NOMO-1 treated with DMSO at 0.1 percent for 48 hours (cell line): ENCODE data around the gene PRKN.
"Not testable (repeated sequence)": the region's sequence is repeated elsewhere in the genome, so short reads cannot be mapped to it uniquely, and the experiment has no call there.

Experiments
- DNase-seq: peaks from one replicate; lab custom pipeline; 2025; ENCODE audit not compliant: unreplicated experiment; lab: John Stamatoyannopoulos, UW

Gene PRKN

GRCh38 chr6:162679681-162680080, 47.9 kb downstream of the PRKN start:
- no peak for DNase-seq

GRCh38 chr6:162678896-162679295, 48.7 kb downstream of the PRKN start:
- DNase-seq = not testable (repeated sequence)

GRCh38 chr6:162675503-162675902, 52.1 kb downstream of the PRKN start:
- no peak for DNase-seq

- no peak for DNase-seq
Measured at GRCh38 chr6:162674452-162674851, 53.1 kb downstream of the PRKN start.

- no peak for DNase-seq
Measured at GRCh38 chr6:162671580-162672165, 55.9 kb downstream of the PRKN start.

GRCh38 chr6:162670345-162670744, 57.2 kb downstream of the PRKN start:
- no peak for DNase-seq

GRCh38 chr6:162666246-162666645, 61.3 kb downstream of the PRKN start:
- DNase-seq = no peak

GRCh38 chr6:162653808-162654207, 73.8 kb downstream of the PRKN start:
- DNase-seq = no peak

GRCh38 chr6:162651505-162651904, 76.1 kb downstream of the PRKN start:
- no peak for DNase-seq

GRCh38 chr6:162649271-162649670, 78.3 kb downstream of the PRKN start:
- no peak for DNase-seq

- DNase-seq = no peak
Measured at GRCh38 chr6:162644153-162644552, 83.4 kb downstream of the PRKN start.

GRCh38 chr6:162640756-162641155, 86.8 kb downstream of the PRKN start:
- no peak for DNase-seq

GRCh38 chr6:162639951-162640350, 87.6 kb downstream of the PRKN start:
- DNase-seq = no peak

GRCh38 chr6:162638931-162639574, 88.5 kb downstream of the PRKN start:
- DNase-seq = no peak

GRCh38 chr6:162637317-162637716, 90.2 kb downstream of the PRKN start:
- no peak for DNase-seq

- no peak for DNase-seq
Measured at GRCh38 chr6:162636167-162636566, 91.4 kb downstream of the PRKN start.

GRCh38 chr6:162631546-162631945, 96.0 kb downstream of the PRKN start:
- no peak for DNase-seq

- DNase-seq = no peak
Measured at GRCh38 chr6:162630069-162630468, 97.5 kb downstream of the PRKN start.

- no peak for DNase-seq
Measured at GRCh38 chr6:162627825-162628224, 99.7 kb downstream of the PRKN start.

- no peak for DNase-seq
Measured at GRCh38 chr6:162627362-162627761, 100.2 kb downstream of the PRKN start.

- DNase-seq = no peak
Measured at GRCh38 chr6:162626869-162627268, 100.7 kb downstream of the PRKN start.

- DNase-seq = no peak
Measured at GRCh38 chr6:162625846-162626540, 101.6 kb downstream of the PRKN start.
